HG02870 (cell line): Measurements from ENCODE around the gene MACROD2.

Experiments
- ATAC-seq: cut with Tn5 transposase; IDR thresholded peaks from one replicate; pipeline ENCODE4 v1.9.1; 2021; ENCODE audit warnings: mild to moderate bottlenecking, moderate library complexity; ENCODE audit not compliant: unreplicated experiment

MACROD2 gene

DNA sequence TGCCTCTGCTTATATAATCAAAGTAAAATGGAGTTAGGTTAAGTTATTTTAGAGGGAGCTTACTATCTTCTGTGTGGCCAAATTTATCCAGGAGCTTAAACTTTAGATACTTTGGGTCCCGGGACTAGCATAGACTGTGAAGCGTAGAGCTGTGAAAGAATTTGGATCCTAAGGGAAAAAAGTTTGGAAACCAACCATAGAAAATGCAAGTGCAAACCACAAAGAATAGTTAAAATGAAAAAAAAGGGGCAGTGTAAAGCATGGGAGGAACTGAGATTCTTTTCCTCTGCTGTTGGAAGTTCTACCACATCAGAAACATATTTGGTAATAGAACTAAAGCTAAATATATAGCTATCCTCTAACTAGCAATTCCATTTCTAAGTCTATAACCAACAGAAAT, 574.3 kb downstream of the MACROD2 start:
- ATAC-seq, result no peak

DNA sequence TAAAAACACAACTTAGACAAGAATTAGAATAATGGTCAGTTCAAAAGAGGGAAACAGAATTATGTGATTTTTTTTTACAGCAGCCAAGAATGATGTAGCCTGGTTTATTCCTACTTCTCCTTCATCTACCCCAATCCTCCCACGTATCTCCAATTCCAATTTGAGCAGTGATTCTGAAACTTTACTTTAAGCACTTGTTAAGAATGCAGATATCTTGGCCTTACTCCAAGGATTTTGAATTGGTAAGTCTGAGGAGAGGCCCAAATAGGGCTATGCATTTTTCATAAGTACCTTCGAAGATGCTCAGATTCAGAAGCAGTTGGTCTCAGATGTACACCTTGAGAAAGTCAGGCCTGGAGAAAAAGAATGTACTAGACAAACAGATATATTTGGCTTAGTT, 575.5 kb downstream of the MACROD2 start:
- no peak for ATAC-seq

DNA sequence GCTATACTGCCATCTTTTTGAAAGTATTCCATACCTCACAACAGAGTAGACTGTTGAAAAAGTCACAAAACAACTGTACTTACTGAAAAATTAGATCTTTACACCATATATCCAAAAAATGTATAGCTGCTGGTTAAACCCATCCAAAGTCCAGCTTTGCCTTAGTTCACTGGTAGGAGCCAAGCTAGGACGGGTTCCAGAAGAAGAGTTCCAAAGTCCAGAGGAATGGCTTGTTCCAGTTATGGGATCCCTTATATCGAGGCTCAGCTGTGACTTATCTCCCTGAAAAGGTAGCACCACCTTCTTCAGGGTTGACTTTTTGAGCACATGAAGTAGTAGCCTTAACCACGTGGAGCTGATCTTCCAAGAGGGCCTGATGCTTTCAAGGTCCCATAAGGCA, 578.4 kb downstream of the MACROD2 start:
- no peak for ATAC-seq

DNA sequence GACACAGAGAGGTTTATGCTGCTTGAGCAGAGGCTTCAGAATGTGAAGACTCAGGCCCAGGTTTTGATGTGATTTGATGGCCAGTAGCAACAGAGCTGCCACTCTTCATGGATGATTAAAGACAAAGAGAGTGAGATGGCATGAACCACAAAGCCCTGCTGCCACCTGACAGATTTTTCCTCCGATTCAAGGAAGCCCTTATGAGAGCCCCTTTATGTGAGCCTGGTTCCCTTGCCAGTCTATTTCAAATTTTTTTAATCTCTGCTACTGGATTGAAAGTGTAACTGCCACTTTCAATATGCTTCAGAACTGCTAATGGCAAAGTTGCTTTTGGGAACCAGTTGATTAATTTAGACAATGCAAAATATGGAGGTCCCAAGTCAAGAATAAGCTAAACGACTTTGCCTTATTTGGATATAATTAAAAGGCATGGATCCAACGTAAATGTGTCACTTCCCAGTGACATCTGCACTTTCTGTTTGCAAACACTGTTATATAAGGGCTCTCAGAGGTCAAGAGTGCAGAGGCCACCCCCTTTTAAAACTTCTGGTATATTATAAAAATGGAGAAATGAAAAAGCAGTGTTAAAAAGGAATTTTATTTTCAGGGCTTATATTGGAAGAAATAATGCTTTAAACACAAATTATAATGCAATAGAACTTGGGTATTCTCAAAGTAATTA, 581.0 kb downstream of the MACROD2 start:
- ATAC-seq, result no peak

DNA sequence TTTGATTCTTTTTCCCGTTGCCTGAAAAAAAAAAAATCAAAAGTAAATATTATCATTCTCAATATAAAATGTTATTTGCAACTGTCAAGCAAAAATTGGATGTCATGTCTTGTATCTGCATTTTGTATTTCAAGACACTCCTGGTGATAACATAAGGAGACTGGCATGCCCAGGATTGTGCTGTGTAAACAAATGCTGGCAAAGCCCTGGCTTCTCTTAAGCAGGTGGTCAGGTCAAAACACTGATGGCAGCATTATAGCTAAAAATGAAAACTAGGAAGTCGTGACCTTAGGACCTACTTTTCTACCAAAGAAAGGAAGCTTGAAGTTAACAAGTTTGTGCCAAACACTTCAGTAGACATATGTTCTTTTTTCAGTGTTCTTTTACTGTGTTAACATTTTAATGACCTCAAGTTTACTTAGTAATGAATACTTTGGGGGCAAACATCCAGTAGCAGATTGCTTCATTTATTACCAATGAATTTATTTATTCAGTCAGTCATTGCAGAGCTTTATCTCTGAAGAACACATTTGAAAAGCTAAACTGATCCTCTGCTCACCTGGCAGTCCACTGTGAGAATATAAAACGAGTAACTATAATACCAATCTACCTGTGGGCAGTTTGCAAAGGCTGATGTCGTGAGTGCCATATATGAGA, 585.2 kb downstream of the MACROD2 start:
- ATAC-seq, result no peak

DNA sequence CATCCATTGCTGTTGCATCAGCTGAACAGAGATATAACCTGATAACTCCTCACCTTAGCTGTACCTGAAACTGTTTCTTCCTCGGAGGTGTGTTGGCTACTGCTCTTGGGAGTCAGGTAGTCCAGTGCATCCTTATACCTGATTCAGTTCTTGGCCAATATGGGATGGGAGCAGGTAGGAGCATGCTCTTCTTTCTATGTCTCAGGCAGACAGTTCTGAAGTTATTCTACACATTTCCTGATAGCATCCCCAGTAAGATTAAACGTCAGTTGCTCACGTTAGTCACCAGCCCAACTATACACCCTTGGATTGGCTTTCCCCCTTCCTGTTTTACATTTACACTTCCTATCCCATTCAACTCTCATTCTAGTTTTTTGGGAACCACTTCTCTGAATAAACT, 586.4 kb downstream of the MACROD2 start:
- ATAC-seq, result no peak

DNA sequence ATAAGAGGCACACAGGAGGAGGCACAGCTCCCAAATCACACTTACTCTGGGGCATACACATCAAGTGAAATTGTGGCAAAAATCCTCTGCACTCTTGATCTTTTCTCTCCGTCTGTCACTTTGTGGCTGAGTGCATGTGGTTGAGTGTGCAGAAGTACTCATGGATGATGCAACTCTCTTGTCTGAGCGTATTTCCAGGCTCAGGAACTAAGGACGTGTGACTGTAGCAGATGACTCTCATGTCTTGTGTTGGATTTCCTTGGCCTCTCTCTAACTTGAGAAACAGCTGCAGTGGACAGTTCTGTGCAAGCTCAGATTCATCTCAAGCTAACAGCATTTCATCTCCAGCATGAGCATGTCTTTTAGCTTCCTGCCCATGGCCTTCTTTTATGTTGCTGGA, 587.5 kb downstream of the MACROD2 start:
- ATAC-seq, result no peak

DNA sequence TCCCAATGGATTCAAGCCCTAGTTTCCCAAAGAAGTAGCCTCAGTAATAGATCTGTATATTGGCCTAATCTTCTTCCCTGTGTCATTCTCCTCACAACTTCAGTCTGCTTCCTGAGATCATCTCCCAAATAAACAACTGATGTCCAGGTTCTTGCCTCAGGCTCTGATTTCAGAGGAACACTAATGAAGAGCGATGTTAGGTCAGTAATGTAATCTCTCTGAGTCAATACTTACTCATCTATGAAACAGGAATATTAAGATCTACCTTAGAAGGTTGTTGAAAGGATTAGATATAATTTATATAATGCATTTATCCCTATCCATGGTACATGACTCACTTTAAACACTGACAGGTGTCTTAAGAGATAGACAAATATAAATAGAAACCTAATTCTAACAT, 588.1 kb downstream of the MACROD2 start:
- ATAC-seq, result no peak

DNA sequence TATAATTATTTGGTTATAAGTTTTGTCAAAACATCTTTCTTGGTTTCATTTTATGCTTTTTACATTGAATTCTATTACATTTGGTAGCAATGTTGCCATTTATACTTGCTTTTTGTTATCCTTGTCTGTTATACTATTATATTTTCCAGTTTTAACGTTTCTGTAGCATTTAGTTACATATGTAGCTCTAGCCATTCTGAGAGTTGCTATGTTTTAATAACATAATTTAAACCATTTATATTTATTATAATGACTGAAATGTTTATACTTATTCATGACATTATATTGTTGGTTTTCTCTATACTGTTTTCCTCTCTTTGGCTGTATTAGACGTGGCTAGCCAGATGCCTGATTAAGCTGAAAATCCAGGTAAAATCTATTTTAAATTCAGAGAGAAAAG, 594.1 kb downstream of the MACROD2 start:
- ATAC-seq, result no peak

DNA sequence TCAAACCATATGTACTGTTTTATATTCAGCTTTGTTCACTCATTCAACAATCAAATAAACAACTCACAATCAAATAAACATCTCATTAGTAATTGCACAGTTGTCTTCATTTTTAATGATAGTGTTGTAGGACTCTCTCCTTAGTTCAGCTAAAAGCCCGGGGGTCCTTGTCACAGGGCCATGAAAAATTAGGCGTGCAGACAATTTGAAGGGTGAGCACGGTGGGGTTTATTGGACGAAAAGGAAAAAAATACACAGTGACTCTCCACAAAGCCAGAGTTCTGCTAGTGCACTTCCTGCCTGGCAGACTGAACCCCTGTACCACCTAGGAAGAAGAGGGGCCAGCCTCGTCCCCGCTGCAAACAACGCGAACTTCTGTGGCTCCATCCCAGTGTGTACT, 599.7 kb downstream of the MACROD2 start:
- no peak for ATAC-seq

DNA sequence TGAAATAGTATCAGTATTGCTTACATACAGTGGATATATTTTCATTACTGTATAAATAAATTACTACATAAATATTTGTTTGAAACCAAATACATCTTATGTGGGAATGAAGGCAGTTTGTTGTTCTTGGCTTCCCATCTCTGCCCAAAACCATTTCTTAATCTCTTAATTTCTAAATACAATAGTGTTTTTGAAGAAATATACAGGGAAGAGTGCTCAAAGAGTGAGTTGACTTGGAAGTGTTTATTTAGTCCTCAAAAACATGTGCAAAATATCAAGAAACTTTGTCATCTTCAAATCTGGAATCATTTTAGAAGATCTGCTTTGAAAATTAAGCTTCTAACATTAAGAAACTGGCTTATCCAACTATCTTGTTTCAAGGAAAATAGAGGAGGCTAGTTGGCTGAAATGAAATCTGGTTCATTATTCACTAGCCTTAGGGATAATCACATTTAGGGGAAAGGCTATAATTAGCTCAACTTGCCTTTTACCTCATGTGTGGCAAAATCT, 601.9 kb downstream of the MACROD2 start:
- no peak for ATAC-seq

DNA sequence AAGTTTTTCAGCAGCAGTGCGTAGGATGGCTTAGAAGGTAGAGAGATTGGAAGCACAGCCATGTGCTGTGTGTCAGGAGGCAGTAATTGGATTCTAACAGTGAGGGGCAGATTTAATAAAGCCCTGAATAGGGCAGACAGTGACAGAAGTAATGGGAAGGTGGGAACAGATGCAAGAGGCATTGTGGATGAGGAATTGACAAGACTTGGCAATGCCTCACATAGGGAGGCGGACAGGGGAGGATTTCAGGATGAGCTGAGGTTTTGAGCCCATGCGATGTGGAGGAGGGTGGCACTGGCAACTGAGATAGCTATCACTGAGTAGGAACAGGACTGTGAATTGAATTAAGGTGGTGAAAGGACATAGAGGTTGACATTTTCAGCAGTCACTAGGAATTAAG, 604.3 kb downstream of the MACROD2 start:
- ATAC-seq, result no peak

DNA sequence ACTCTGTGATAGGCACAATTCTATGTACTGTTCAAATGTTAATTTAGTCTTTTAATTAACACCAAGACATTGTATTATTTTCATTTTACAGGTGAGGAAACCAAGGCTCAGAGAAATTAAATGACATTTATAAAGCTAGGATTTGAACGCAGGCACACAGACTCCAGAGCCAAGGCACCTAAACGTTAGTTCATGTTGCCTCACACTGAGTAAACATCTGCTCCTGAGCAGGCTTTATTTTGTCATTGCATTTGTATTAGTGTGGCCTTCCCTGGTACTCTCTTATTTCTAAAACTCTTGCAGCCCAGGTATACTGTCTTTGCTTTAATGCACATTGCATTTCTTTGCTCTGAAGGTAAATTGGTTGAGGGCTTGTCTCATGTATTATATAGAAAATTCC, 605.2 kb downstream of the MACROD2 start:
- no peak for ATAC-seq

DNA sequence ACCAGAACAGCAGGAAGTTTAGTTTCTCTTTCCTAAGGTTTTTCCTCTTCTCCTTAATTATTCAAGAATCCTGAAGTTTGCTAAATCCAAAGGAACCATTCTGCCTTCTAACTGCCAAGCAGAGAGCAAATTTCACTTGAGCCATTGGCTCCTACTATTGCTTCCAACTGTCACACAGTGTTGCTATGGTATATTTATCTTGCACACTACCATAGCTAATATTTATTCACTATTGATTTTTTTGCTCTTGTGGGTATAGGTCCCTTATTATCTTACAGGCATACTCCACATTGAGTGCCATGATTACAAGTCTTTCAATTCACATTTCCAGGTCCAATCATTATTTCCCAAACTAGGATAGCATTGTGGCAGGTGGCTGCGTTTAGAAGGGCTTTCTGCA, 608.8 kb downstream of the MACROD2 start:
- ATAC-seq, result no peak

DNA sequence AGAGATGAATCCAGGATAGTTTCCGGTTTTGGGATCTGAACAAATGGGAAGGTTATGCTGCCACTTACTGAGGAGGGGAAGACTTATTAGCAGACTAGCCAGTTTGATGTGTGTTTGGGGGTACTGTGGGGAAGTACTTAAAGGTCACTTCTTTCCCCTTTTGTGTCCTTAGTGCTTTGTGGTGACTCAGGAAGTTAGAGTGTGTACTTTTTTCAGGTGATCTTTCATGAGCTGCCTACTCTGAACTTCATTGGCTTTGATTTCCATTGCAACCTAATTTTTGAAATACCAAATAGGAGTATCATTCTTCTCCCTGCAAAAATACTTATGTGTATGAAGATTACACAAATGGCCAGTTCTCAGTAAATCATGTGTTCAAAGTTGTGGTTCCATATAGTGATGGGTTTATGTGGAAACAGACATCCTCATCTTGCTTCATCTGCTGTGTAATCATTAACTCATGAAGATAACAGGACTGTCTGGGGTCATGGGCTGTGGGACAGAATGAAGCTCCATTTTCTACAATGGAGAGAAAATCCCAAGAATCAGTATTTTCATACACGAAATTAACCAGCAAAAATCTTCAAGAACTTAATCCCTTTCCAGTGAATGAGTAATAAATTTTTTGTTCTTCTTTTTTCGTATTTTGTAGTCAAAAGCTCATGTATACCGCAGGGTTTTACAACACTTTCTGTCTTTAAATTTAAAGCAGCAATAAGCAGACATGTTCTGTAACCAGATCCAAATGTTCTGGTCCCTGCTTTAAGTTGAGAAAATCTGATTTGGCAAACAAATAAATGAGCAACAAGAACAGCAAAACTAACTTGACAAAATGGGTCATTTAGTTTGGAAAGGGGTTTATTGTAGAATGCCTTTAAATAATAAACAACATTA, 614.3 kb downstream of the MACROD2 start:
- ATAC-seq, result no peak

DNA sequence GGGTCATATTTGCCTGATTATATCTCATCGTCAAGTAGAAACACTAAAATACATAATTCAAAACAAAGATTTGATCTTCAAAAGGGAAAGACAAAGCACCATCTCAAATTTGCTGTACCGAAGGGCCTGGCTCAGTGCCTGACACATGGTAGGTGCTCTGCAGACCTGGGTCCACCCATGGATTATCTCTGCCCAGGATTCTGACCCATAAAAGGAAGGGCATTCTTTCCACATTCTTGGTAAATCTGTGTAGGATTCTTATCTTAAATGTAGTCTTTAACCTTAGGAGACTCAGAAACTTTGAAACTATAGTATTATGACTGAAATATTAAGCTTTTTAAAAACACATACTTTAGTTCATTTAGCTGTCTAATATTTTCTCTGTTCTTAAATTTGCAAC, 616.2 kb downstream of the MACROD2 start:
- ATAC-seq, result no peak

DNA sequence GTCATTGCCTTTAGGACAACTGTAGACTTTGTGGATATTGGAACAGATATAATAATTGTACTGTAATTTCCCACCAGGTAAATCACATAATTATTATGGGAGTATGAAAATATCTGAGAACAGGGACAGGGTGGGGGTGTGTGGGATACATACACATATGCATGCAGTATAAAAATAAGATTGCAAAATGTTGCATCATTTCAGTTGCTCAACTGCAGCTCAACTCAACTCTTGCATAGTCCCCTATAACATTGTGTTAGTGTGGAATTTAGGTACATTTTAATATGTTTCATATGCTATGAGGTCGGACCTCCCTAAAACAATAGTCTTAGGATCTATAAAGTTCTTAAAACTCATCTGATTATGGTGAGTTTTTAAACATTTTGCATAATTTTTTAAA, 617.1 kb downstream of the MACROD2 start:
- no peak for ATAC-seq

DNA sequence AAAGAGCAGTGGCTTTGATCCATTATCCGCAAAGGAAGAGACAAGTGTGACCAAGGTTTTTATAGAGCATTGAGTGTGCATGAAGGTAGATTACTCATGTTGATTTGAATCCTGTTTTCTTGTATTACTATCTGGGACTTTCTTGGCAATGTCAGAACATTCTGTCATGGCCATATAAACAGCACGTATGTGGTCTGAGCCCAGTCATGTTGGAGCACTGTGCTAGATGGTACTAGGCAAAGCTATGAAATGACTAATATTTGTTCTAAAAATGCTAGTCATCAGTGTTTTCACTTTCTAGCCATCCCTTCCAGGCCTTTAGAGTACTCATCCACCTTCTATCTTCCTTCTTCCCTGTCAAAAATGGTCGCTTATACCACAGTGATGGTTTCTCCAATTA, 620.7 kb downstream of the MACROD2 start:
- no peak for ATAC-seq

DNA sequence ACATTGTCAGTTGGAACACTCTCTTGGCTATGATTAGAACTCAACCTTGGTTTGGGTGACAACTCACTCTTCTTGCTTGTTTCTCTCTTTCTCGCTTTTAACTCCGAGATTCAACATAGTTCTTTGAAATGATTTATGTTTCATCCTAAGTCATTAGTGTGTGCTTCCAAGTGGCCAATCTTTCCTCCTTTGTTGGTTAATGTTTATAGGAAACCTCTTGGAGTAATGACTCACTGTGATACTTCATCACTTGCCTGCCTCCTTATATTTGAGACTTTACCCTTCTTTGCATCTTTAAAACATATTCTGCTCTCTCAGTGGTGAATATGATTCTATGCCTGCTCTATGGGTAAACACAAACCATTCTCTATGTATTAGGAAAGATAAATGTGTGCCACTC, 621.8 kb downstream of the MACROD2 start:
- ATAC-seq, result no peak

DNA sequence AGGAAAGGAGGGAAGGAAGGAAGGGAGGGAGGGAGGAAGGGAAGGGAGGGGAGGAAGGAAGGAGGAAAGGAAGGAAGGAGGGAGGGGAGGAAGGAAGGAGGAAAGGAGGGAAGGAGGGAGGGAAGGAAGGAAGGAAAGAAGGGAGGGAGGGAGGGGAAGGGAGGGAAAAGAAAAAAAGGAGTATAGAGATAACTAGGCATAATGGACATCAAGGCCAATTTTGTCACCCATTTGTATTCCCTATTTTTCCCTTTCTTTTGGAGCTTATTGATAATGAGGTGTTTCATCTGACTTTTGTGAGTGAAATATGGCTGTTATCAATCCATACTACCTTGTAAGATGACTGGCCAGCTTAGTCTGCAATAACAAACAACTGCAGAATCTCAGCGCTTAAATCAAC, 624.1 kb downstream of the MACROD2 start:
- no peak for ATAC-seq

DNA sequence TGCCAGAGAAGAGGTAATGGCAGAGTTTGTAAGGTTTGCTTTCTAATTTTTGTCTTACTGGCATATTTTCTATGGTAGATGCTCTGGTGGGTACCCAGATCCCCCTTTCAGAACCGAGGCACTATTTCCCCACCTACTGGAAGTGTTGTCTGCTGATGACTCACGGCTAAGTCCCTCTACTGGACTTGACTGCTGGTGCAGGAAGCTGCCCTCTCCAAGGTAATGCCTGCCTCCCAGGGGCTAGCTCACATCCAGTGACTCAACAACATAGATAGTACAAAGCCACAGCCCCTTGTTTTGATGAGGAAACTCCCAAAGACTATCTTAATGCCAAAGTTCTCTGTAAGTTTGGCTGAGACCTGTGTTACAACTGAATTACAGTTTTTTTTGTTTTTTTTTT, 627.5 kb downstream of the MACROD2 start:
- ATAC-seq, result no peak

DNA sequence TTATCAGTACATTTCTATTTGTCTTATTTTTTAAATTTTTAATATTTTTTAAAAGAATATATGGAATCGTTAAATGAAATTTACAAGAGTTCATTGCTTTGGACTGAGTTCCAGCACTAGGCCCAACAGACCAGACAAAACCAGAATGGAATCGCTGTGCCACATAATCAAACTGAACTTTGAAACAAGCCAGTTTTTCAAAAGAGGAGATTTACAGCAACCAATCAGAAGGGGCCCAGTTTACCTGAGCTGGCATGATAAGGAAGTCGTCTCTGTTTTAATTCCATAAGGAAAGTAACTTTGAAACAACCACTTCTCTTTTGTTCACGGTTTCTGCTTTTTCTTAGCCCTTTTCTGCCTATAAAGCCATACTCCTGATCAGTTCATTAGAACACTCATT, 635.7 kb downstream of the MACROD2 start:
- ATAC-seq, result no peak
